Measurements from ENCODE around the gene KIZ.

The KIZ gene

DNA sequence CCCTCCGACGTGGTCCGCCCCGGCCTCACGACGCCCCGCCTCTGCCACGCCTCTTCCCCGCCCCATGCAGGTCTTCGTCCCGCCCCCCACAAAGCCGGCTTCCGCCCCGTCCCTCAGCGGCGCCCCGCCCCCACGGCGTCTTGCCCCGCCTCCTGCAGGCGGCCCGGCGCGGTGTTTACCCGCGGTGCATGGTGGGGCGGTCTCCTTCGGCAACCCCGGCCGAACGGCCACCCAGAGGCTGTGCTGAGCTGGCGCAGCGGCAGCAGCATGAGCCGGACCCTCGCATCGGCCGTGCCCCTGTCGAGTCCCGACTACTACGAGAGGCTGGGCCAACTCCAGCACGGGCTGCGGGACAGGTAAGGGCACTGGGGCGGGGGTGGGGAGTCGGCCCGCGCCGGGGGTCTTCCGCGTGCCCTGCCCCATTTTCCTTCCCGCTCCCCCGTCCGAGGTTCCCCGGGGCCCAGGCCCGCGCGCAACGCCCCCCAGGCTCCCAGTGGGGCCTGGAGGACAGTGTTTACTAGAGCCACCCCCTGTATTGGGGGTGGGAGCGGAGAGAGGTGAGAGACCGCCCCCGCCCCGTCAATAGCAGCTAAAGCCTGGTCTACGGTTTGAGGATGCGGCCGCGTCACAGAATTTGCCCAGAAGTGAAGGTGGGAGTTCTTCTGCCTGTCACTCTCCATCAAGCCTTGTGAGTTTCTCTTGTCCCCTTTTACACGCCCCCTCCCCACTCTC, at the start of gene KIZ:
KIZ (plus strand) TSS at position 234 of the 732 bp plus-strand sequence; CDS start at position 268, 34 bp downstream.
- DNase-seq: peak; percentile 96

DNA sequence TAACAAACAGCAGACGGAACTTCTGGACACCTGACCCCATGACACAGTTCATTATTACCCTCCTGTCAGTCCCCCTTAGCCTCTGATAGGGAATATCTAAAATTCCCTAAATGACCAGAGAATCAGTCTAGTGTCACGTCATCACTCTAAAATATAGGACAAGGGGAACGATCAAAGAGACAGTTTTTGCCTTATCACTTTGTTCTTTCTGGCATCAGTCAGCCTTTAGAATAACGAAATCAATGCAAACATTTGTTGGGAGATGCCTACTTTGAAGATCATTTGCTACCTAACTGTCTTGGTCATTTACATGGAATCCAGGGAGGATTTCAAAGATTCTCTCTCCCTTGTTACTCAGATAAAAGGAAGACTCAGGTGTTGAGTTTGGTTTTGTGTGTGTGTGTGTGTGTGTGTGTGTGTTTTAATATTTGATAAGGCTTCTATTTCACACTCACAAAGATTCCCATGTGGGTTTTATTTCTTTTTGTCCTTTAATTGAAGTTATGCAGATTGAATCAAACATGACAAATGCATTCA, 48.0 kb upstream of the KIZ start:
- DNase-seq: no peak

DNA sequence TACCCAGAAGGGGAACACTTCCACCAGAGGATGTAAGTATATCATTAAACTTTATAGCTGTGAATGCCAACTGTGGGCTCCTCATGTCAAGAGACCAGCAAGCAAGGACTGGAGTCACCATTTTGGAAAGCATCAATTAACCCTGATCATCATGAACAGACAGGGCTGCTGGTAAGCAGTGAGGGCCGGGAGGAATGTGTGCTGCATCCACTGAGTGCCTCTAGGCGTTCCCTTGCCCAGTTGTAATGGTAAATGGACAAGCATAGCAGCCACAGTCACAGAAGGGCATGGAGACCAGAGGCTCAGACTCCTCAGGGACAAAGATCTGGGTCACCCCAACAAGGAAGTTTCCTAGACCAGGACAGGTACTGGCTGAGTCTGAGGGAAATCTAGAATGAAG, 43.3 kb upstream of the KIZ start:
- no peak for DNase-seq

- no peak for DNase-seq
These were observed 42.0 kb upstream of the KIZ start for GRCh38 chr20:21083825-21084325.

DNA sequence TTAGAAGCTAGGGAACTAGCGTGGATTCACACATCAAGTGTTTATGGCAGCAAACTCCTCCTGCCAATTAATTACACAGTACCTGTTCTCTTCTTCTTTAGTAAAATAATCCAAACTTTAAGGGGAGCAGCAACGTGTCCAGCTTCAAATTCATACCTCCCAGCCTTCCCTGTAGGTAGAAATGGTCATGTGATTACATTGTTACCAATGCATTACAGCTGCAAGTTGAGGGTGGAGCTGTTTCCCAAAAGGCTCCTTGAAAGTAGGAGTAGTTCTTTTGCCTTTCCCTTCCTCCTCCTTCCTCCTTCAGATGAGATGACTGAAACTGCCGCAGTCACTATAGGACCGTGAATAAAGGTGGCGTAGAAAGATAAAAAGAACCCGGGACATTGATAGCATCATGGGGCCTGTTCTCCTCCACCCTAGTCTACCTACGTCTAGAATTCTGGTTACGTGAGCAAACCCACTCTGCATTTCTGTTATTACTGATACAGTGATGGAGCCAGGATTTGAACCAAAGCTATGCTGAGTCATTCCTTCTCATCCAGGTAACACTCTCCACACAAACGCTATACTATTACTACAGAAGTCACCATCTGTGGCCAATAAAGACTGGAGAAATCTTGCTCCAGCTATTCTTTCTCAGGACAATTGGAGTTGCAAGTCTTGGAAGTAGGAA, 37.9 kb upstream of the KIZ start:
- no peak for DNase-seq

GRCh38 chr20:21089391-21089790, 36.5 kb upstream of the KIZ start:
- no peak for DNase-seq

DNA sequence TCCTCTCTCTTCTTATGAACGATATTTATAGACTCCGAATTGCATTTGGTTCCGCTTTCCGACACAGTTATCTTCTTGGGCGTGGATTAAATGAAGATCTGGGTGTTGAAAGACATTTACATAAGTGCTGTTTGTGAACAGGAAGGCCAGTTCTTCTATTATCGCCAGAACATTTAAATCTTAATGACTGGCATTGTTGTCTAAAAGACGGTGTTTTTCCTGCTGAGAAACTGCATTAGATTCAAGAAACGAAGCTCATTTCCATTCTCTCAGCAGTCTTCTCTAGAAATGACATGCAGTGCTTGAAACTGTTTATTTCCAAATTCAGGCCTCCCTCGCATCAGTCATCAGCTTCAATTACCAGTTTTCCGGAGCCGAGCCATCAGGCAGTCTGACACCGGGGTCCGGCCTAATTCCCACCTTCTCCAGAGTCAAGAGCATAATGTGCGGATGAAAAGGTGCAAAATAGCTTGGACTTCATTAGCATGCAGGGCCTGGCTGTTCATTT, 35.7 kb upstream of the KIZ start:
- no peak for DNase-seq

DNA sequence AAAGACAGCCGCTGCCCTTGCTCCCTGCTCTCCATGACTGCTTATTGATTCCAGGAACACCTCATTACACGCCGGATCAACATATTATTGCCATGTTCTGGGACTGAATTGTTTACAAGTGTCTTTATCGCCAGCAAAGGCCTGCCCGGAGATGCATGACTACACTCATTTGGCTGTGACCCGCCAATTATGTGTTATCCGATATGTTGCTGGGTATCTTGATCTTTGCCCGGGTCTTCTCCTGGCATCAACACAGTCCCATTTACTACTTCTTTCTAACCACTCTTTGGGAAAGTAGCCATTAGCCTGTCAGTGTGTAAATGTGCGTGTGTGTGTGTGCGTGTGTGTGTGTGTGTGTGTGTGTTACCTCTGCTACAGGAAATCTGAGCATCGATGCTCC, 35.2 kb upstream of the KIZ start:
- DNase-seq: peak; percentile 24

- no peak for DNase-seq
These were observed 33.1 kb upstream of the KIZ start for GRCh38 chr20:21092806-21093205.

DNA sequence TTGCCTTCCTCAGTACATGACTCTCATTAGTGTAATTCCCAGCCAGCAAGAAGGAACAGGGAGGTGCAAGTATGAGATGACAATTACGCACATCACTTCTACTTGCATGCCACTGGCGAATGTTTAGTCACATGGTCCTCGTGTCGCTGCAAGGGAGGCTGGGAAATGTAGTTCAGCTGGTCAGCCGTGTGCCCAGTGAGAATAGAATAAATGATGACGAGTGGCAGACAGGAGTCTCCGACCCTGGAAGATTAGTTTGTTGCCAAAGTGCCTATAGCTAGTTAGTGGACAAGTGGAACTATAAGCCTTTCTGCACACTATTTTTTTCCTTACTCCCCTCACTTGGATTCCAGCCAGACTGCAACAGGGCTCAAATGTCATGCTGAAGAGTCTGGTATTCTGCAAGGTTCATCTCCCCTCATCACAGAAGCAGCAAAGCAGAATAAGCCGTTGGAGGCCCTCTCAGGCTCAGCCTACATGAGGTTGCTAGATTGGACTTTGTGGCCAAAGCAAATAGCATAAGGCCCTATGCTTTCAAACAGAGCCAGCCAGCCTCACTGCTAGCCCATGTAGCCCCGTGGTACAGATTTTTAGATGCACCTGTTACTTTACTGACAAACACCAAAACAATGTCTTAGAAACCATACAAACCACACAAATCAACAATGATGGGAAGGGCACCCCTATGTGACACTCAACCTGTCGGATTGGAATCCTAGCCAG, 29.4 kb upstream of the KIZ start:
- peak; percentile 73 for DNase-seq

- peak; percentile 54 for DNase-seq
These were observed 25.9 kb upstream of the KIZ start for GRCh38 chr20:21099751-21100577.

DNA sequence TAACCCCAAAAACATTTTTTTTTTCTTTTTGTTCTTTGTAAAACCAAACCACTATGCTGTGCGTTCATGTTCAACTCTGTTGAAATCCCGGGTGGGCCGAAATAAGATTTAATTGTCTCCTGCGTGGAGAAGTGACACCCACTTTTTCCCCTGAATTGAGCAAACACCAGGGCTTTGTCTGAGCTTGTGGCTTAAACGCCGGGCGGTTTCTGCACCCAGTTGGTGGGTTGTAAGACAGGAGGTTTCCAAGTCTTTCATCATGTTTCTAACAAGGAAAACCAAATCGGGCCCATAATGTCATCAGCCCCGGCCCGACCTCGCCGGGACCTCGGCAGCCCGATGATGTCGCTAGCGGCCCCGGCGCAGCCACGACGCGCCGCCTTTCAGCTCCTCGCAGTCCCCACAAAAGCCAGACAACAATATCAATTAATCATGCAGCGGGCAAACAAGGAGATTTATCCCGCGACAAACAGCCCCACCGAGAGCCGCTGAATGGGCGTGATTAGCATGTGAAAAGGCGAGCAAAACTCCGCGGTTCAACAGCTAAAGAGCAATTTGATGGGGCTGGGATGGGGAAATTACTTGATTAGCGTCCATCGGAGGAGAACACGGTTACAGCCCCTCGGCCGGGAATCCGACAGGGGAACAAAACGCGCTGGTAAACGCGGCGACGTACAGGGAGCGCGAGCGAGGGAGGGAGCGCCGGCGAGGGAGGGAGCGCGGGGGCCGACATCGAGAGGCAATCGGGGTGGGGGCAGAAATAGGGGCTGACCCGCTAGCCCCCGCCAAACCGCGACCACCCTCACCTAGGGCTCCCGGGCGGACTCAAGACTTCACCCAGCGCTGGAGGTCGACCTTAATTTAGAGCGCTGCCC, 25.1 kb upstream of the KIZ start:
- DNase-seq: no peak

- DNase-seq: no peak
These were observed 24.4 kb upstream of the KIZ start for GRCh38 chr20:21101453-21101931.

DNA sequence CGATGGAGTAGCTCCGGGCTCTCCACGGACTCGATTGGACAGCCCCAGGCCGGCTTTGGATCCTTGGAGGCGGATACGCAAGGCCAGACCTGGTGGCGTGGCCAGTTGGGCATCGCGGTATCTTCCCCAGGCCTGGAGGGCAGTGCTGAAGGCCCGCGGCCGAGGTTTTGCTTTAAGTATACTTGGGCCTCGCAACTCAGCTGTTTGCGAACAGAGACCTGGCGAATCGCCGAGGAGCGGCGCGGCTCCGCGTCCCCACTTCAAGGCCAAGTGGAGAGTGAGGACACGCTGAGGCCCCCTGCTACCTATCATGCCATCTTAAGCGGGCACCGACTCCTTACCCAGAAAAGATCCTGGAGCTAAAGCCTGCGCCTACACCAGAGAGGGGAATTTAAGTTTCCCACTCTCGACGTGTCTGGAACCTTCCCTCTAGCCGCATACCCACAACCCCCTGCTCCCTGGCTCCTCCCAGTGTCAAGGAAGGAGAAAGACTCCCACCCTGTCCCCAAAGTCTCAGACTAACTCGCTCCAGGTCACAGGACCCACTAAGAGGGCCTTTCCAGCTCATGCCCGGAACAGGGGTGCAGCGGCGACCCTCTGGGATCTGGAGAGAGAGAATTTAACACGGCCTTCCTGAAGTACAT, 23.8 kb upstream of the KIZ start:
- DNase-seq: no peak

DNA sequence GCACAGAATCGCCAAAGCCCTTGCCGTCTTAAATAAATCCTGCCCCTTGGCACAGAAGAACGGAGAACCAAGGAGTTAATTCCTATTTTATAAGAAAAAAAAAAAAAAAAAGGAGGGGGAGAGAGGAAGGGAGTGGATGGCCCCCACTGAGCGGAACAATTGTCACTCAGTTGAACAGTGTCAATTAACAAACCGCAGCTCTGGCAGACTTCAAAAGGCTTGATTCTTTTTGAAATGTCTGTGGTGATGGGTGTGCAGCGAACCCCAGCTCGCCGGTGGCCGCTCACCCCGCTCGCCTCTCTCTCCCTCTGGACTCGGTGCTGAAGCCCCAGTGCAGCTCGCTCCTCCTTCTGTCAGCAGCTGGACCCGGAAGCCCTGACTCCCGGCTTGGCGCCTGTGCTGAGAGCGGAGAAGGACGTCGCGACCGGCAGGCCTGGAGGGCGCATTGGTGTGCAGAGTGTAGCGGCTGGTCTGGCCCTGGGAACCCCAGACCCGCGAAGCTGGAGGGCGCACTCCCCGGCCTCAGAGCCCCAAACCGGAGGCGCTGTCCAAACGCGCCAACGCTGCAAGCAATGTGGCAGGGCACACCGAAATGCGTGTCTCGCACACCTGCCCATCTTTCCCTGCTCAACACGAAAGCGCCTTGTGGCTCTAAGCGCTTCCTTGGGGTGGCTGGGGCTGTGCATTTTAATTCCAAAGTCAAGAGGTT, 23.1 kb upstream of the KIZ start:
- DNase-seq: no peak

GRCh38 chr20:21103582-21104465, 22.1 kb upstream of the KIZ start:
- no peak for DNase-seq

DNA sequence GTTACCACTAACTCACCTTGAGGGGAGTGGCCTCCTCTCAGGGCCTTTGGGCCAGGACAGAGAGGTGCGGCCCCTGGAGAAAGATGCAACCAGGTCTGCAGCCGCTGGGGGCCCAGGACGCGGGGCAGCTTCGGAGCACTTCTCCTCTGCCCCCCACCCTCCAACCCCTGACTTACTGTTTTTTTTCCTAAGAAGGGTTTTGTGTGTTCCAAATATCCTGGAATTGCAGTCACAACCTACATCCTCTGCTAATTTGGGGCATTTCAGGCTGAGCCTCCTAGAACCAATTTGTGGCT, 21.5 kb upstream of the KIZ start:
- DNase-seq: no peak

DNA sequence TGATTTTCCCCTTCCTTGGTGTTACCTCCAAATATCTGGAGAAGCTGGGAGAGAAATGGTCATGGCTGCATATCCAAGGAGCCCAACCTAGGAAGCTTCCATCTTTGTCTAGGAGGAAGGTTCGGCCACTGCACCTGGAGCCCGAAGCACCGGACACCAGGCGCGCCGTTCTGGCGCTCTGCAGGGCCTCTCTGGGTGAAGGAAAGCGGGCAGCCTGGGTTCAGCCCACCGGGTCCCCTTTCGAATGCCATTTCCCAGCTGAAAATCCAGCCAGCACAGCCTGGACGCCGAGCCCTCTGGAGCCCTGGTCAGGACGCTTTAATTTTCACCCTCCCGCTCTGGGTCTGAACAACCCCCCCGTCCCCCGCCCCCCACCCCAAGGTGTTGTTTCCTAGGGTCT, 21.0 kb upstream of the KIZ start:
- DNase-seq: no peak
